Skin of body (tissue), 2 donors: ENCODE results near the gene TMEM9. TPM values are rescaled to one million over a fixed set of nuclear protein-coding genes. Genes with fewer than 3 reads are reported as not detected.
A peak's percentile ranks its signal among the peaks of the same experiment; 100 is the strongest.

Source experiments
- DNase-seq: peaks from one replicate; lab custom pipeline; 2025; lab: John Stamatoyannopoulos, UW
- total RNA-seq: library from RNA; depleted of rRNA; stranded (reverse); fragments of >200 nt; gene quantifications from one replicate; pipeline ENCODE4 v1.2.3, GENCODE V29; 2014

TMEM9 gene
- total RNA-seq: 57.1 TPM

GRCh38 chr1:201154389-201155165 is at the start of gene TMEM9:
Gene TMEM9 (minus strand): TSS chr1:201154474. CDS start chr1:201153923, 551 bp downstream.
- DNase-seq: peak; percentile 97

- no peak for DNase-seq
These were observed 44.3 kb upstream of the TMEM9 start for GRCh38 chr1:201198598-201198997.

GRCh38 chr1:201194046-201194445 is 39.8 kb upstream of the TMEM9 start:
- no peak for DNase-seq

DNA sequence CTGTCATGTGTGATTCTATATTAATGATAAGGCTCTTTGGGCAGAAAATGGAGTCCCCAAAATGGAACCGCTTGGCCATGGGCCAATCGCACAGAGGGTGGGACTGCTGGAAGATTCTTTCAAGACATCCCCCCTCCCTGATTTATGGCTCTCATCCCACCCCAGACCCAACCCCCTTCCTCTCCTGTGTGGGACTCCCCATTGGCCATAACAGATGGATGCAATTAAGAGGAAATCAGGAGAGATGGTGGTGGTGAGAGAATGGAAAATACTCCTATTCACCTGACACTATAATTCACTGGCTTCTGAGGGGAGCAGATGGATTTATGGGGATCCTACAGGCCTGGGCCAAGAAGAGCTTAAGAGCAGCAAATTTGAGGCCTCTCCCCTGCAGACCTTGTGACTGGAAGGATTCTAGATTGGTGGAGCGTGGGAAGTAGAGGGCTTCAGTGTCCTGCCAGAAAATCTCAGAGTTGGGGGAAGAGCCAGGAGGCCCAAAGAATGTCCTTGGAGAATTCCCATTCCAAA is 38.1 kb upstream of the TMEM9 start:
- DNase-seq: peak; percentile 58

DNA sequence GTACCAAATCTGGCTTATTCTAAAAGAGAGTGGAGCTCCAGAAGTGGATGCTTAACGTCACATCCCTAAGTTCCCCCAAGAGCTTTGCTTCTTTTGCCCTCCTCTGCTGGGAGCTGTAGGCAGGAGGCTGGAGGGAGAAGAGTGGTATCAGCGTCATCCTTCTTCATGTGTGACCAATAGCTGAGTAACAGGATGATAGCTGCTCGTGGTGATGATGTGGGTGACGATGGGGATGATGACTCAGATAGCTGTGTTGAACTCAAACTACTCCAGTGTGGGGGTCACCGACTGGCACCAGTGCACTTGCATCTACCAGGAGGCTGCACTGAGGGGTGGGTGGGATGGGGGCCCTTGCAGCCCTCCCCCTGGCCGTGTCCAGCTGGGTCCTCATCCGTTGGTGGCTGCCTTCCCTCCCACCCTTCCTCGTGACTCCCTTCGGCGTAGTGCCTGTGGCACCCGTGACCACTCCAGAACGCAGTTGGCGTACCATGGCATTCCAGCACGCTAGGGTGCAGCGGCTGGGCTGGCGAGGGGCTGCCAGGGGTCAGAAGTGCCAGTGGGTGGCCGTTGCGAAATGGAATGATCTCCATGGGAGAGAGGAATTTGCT is 37.5 kb upstream of the TMEM9 start:
- DNase-seq: no peak

- DNase-seq: no peak
These were observed 36.4 kb upstream of the TMEM9 start, which contains the start of gene IGFN1 for GRCh38 chr1:201190624-201191051. Gene IGFN1 (plus strand): TSS chr1:201190824. CDS start chr1:201193294, 2,470 bp downstream.

- no peak for DNase-seq
These were observed 35.7 kb upstream of the TMEM9 start for GRCh38 chr1:201190005-201190404.

GRCh38 chr1:201189085-201189484 is 34.8 kb upstream of the TMEM9 start:
- DNase-seq: no peak

DNA sequence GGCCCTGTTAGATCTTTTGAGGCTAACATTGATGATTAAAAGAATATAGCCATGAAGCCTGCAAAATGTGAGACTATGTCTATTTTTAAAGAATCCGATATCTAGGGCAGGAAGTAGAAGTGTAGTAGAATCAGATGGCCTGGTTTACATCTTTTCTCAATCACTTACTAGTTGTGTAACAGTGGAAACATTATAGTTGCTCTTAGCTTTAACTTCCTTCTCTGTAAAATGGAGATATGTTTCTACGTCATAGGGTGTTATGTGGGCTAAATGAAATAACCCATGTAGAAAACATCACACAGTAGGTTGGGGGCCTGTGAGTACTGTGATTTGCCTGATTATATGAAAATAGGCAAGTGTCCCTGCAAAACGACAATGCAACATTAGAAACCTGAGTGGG is 31.9 kb upstream of the TMEM9 start:
- peak; percentile 21 for DNase-seq

GRCh38 chr1:201185527-201186128 is 31.4 kb upstream of the TMEM9 start:
- DNase-seq: no peak

DNA sequence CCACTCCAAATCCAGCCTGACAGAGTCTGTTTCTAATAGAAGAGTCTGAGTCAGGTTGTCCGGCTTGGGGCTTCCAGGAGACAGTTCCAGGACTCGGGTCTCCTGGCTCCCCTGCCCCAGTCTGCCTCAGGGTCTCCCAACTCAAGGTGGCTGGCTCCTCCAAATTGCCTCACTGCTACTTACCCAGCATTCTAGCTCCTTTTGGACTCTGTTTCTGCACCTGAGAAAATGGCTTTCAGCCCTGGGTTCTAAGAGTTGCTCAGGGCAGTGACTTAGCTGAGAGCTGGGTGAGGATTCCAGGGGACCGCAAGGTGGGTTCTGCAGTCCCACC is 30.8 kb upstream of the TMEM9 start:
- DNase-seq: no peak

- DNase-seq: peak; percentile 89
These were observed 30.2 kb upstream of the TMEM9 start for GRCh38 chr1:201184307-201185122.

DNA sequence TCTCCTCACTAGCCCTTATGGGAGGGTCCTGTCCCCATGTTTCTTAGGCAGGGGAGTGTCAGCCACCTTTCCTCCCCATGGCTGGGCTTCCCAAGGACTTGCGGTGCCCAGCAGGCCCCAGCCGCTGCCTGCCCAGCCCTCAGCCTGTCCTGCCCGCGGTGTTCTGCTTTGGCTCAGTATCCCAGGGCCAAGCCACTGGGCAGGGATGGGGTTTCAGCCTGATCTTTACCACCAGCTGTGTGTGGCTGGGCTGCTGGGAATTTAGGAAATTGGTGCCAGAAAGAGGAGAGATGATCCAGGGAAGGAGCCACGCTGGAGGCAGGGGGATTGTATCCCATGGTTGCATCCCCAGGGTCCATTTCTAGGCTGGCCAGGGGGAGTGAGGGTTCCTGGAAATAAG is 29.5 kb upstream of the TMEM9 start:
- no peak for DNase-seq

DNA sequence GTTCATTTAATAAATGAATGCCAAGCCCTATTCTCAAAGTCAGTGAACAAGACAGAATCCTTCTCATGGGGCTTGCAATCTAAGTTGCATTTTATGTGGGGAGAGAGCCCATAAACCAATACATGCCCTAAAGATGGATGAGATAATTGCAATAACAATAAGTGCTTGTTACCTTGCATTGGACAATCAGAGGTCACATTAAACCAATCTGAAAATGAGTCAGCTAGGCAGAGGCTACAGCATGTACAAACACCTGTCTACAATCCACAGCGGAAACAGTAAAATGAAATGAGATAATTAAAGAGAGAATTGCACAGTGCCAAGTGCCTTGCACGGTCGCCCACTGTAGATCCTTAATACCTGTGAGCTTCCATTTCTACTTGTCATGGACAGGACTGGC is 28.9 kb upstream of the TMEM9 start:
- DNase-seq: no peak

DNA sequence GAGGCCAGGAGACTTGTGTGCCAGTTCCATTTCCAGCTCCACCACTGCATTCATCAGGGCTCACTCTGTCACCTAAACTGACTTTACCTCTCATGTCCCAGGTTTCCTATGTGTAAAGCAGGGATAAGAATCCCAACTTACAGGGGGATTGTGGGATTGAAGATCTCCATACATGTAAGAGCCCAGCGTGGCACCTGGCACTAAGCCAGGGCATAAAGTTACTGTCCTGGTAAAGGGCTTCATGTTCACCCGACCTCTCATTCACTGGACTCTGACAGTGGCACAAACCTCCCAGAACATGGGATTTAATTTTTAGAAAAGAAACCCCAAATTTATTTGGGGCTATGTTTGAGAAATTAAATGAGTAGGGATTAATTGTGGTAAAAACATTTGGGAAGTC is 27.5 kb upstream of the TMEM9 start:
- no peak for DNase-seq

- DNase-seq: no peak
These were observed 27.0 kb upstream of the TMEM9 start for GRCh38 chr1:201181323-201181722.

DNA sequence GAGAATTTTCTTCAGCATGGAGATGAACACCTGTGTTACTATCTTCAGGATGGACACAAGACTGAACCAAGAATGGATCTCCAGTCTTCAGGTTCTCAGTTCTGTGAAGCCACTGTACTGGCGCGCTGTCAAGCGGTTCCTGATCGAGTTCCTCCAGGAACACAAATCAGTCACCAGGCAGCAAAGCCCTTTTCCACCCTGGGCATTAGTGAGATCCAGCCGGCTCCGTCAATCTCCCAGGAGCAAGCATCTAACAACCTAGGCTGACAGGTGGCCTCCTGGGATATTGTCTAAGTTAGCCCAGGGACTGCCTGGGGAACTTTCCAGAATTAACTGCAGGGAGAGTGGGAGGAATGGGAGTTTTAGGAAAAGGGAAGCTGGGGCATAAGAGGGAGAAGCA is 26.6 kb upstream of the TMEM9 start:
- no peak for DNase-seq

DNA sequence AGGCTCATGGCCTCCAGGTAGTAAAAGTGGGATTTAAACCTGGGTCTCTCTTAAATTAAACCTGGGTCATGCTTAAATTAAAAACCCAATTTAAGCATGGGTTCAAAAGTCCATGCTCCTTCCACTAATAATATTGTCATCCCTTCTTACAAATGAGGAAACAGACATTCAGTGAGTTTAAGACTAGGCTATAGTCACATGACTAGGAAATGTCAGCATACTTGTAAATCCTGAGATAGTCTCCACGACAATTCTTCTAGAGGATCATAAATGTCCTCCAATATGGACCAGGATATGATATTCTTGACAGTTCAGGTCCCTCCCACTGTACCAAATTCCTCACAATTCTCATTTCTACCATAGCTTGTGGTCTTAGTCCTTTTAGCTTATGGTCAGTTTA is 25.9 kb upstream of the TMEM9 start:
- no peak for DNase-seq

DNA sequence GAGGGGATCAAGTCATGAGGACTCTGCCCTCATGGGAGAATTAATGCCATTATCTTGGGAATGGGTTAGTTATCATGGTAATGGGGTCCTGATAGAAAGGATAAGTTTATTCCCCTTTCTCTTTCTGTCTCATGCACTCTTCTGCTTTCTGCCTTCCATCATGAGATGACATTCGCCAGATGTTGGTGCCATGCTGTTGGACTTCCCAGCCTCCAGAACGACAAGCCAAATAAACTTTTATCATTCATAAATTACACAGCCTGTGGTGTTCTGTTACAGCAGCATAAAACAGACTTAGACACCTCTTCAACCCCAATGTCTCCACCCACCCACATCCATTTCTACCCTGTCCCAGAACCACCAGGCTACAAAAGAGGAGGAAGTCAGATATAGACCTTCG is 24.4 kb upstream of the TMEM9 start:
- DNase-seq: no peak

DNA sequence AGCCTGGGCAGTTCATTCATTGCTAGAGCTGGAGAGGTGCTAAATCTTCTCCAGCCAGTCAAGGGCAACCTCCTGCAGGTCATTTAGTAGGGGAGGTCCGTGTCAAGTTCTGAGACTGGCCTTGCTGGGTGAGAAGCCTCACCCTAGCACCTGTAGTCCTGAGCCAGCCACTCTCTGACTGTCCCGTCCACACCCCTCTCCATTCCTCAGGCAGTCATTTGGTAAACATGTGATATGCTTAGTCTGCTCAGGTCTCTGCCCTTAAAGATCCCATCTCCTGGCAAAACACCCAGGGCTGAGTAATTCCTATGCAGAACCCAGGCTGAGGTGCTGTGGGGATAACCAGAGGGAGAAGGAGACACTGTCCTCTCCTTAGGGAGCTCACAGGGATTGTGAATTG is 22.7 kb upstream of the TMEM9 start:
- no peak for DNase-seq

DNA sequence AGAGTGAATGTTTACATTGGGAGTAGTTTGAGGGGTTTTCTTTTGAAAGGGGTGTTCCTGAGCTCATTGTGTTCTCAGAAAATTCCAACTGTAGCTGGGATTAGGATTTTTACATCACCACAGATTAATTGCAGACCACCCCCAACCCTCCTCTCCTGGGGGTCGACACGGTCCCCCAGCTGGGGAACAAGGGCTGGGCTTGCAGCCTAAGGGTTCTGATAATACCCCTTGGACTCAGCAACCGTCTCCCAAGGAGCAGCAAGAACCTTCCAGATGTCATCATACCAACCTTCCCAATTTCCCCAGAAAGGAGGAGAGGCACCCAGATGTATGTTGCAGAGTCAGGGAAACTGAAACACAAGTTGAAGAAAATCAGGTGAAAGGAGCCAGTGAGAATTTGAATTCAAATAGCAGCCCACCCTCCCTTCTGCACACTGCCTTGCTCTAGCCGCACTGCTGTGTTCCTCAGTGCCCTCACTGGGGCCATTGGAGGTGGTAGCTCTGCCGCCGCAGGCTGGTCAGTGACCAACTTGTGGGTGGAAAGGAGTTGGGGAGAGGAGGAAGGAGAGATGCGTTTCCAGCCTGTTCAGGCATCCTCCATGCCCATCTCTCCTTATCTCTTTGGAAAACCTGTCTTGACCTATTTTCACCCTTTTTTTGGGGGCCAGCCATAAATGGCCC is 21.7 kb upstream of the TMEM9 start:
- no peak for DNase-seq
